ENCODE measurements around the gene ITGA4. TPM values are rescaled to one million over a fixed set of nuclear protein-coding genes. Genes with fewer than 3 reads are reported as not detected.

The ITGA4 gene
- total and polyA plus RNA-seq, 9 of the 15 experiments (the other 6 are each of a cell fraction or from before 2014, with no cell fraction given) = 0.06 to 0.81 (median 0.27) TPM

DNA sequence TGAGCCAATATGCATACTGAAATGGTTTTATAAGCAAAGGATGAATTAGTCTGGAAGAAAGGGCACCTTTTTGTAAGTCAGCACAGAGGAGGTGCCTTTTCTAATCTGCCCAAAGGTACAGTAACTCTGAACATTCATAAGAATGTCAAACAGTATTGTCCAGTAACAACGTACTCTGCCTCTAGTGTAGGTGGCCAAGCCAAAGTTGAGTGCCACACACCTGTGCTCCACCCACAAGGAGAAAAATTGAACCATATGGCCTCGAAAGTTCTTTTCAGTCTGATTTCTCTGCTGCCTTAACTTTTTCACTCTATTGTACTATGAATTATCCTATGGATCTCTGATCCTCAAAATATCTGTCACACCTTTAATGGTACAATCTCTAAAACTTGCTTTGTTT, 112.9 kb downstream of the ITGA4 start (continued):
- TF ChIP-seq, protein P1, sequence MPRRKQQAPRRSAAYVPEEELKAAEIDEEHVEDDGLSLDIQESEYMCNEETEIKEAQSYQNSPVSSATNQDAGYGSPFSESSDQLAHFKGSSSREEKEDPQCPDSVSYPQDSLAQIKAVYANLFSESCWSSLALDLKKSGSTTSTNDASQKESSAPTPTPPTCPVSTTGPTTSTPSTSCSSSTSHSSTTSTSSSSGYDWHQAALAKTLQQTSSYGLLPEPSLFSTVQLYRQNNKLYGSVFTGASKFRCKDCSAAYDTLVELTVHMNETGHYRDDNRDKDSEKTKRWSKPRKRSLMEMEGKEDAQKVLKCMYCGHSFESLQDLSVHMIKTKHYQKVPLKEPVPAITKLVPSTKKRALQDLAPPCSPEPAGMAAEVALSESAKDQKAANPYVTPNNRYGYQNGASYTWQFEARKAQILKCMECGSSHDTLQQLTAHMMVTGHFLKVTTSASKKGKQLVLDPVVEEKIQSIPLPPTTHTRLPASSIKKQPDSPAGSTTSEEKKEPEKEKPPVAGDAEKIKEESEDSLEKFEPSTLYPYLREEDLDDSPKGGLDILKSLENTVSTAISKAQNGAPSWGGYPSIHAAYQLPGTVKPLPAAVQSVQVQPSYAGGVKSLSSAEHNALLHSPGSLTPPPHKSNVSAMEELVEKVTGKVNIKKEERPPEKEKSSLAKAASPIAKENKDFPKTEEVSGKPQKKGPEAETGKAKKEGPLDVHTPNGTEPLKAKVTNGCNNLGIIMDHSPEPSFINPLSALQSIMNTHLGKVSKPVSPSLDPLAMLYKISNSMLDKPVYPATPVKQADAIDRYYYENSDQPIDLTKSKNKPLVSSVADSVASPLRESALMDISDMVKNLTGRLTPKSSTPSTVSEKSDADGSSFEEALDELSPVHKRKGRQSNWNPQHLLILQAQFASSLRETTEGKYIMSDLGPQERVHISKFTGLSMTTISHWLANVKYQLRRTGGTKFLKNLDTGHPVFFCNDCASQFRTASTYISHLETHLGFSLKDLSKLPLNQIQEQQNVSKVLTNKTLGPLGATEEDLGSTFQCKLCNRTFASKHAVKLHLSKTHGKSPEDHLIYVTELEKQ (CRISPR knock-in tag; IDR thresholded peaks at IDR 0.05) = no peak
- no peak for TF ChIP-seq HNRNPL (IDR thresholded peaks at IDR 0.05; ENCODE audit: low read depth, low read length)

GRCh38 chr2:181570833-181571661, 113.9 kb downstream of the ITGA4 start:
- Histone ChIP-seq H3K4me3 (no peak overlapping the region), H3K79me2 (ENCODE audit: control insufficient read depth, insufficient read depth, low read length) (no peaks in the 10 kb centered on the region), H3K27ac (ENCODE audit: extremely low read depth, low read depth, low read length) (no peak overlapping the region), H4K20me1 (replicated peaks; ENCODE audit: control insufficient read depth, insufficient read depth, low read length) (no peaks in the 10 kb centered on the region), H3K9me1 (ENCODE audit: control insufficient read depth, insufficient read depth, low read length) (no peaks in the 10 kb centered on the region), H3K4me2 (ENCODE audit: insufficient read depth, low read length) (no peak overlapping the region), H3K27me3 (ENCODE audit: control insufficient read depth in 2 of 2, insufficient read depth in 2 of 2, low read length in 2 of 2) (no peaks in the 10 kb centered on the region), H3K9me3 (replicated peaks; ENCODE audit: control insufficient read depth, insufficient read depth, low read depth, low read length) (no peaks in the 10 kb centered on the region), H3K36me3 (ENCODE audit: control insufficient read depth, insufficient read depth, low read length) (no peaks in the 10 kb centered on the region), H2AFZ (ENCODE audit: low read depth, low read length) (no peak overlapping the region), H3K4me1 (replicated peaks in 1 of 2; ENCODE audit: control insufficient read depth in 2 of 2, insufficient read depth in 2 of 2, low read length in 2 of 2) (no peaks in the 10 kb centered on the region), H3K9ac (ENCODE audit: insufficient read depth in 1 of 2, low read depth in 2 of 2, low read length in 2 of 2) (no peak overlapping the region)
- ATAC-seq = no peak
- ChIA-PET CTCF (ENCODE audit: low intra/inter-chr PET ratio) (no interaction called here), POLR2A (no interaction called here)
- TF ChIP-seq C11orf30 (IDR thresholded peaks at IDR 0.05; ENCODE audit: low read depth) (no peak), HDGF (IDR thresholded peaks at IDR 0.05) (no peak)
- TF ChIP-seq, protein P2, sequence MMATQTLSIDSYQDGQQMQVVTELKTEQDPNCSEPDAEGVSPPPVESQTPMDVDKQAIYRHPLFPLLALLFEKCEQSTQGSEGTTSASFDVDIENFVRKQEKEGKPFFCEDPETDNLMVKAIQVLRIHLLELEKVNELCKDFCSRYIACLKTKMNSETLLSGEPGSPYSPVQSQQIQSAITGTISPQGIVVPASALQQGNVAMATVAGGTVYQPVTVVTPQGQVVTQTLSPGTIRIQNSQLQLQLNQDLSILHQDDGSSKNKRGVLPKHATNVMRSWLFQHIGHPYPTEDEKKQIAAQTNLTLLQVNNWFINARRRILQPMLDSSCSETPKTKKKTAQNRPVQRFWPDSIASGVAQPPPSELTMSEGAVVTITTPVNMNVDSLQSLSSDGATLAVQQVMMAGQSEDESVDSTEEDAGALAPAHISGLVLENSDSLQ (IDR thresholded peaks at IDR 0.05) = no peak
- 0% methylated on average over 4 of the region's 4 CpGs for WGBS (ENCODE audit: insufficient coverage, low coverage, missing lambda C conversion rate)
- in situ Hi-C loops (cut with MboI) (no loop called here), intact Hi-C loops (cut with micrococcal nuclease) (loop anchor here (5.0 kb wide), 1 partner anchor 146 kb away; no protein-coding TSS in a partner anchor)
- FAIRE-seq = no peak
- no TSS peak for BruUV-seq (replicated peaks)
- no peak for DNase-seq (ENCODE audit: extremely low read depth in 1 of 4, low spot score in 3 of 4)

All from K562 (cell line).